Endodermal cell (in vitro differentiated cells): ENCODE results near the gene RPL12. TPM values are rescaled to one million over a fixed set of nuclear protein-coding genes. Genes with fewer than 3 reads are reported as not detected.

ENCODE experiments used
- DNase-seq: peaks from one replicate; pipeline ENCODE4 v3.0.0-alpha.2; 2017
- H3K27ac ChIP-seq: 2 replicates; pipeline ENCODE4 v1.5.1; 2013; ENCODE audit warnings: mild to moderate bottlenecking, low read depth, low read length, moderate library complexity
- H3K27me3 ChIP-seq: 2 replicates; pipeline ENCODE4 v1.6.1; 2013; ENCODE audit warnings: mild to moderate bottlenecking, low read length, moderate library complexity; ENCODE audit not compliant: insufficient read depth, control insufficient read depth, poor library complexity, severe bottlenecking
- H3K36me3 ChIP-seq: 2 replicates; pipeline ENCODE4 v1.7.0; 2013; ENCODE audit warnings: mild to moderate bottlenecking, low read length, moderate library complexity; ENCODE audit not compliant: control insufficient read depth, insufficient read depth
- H3K4me1 ChIP-seq: one replicate; pipeline ENCODE4 v1.7.0; 2013; ENCODE audit warnings: low read length; ENCODE audit not compliant: control insufficient read depth, insufficient read depth
- H3K4me3 ChIP-seq: 2 replicates; pipeline ENCODE4 v1.5.1; 2013; ENCODE audit warnings: mild to moderate bottlenecking, low read length, moderate library complexity
- H3K9ac ChIP-seq: 2 replicates; pipeline ENCODE4 v1.6.1; 2013; ENCODE audit warnings: mild to moderate bottlenecking, low read length, moderate library complexity; ENCODE audit not compliant: poor library complexity, severe bottlenecking; ENCODE audit errors: extremely low read depth
- H3K9me3 ChIP-seq: 2 replicates; pipeline ENCODE4 v1.6.1; 2013; ENCODE audit warnings: mild to moderate bottlenecking, low read length, moderate library complexity; ENCODE audit not compliant: control insufficient read depth
- H3K27ac Mint-ChIP-seq: 2 replicates; pipeline ENCODE4 v1.8.0; 2020; ENCODE audit warnings: mixed read lengths
- H3K27me3 Mint-ChIP-seq: 2 replicates; pipeline ENCODE4 v1.8.0; 2021; ENCODE audit warnings: mild to moderate bottlenecking, mixed read lengths; ENCODE audit not compliant: insufficient read depth
- H3K36me3 Mint-ChIP-seq: 2 replicates; pipeline ENCODE4 v1.8.0; 2020; ENCODE audit warnings: low read depth, mixed read lengths
- H3K4me1 Mint-ChIP-seq: 2 replicates; pipeline ENCODE4 v1.8.0; 2020; ENCODE audit warnings: mixed read lengths
- H3K4me3 Mint-ChIP-seq: 2 replicates; pipeline ENCODE4 v1.8.0; 2020; ENCODE audit warnings: mild to moderate bottlenecking, moderate library complexity, mixed read lengths
- H3K9me3 Mint-ChIP-seq: 2 replicates; pipeline ENCODE4 v1.8.0; 2020; ENCODE audit warnings: mild to moderate bottlenecking, mixed read lengths
- CTCF ChIP-seq: fragments of 200-600 bp; sonication (generic); conservative IDR thresholded peaks from 2 replicates; pipeline ENCODE4 v1.5.0; 2021; ENCODE audit warnings: antibody characterized with exemption, mild to moderate bottlenecking
- WGBS, 2 experiments: methylation state at CpG; one replicate each; pipeline versions ENCODE4 v1.1.5 to v1.1.7; 2013; ENCODE audit warnings: missing lambda C conversion rate in 2 of 2, mixed read lengths in 1 of 2; ENCODE audit not compliant: insufficient coverage in 1 of 2, insufficient read length in 1 of 2; 5-methylcytosine and 5-hydroxymethylcytosine counted together
- total RNA-seq, 2 donors: library from RNA; stranded (reverse); fragmentation: NEBNext Ultra II Directional in 1 of 2; extraction: Animal tissue kit (Norgen Biotek cat#: 25700) in 1 of 2; gene quantifications; 2 replicates in 1 of 2; 3 replicates in 1 of 2; pipeline ENCODE4 v1.2.1, GENCODE V29; 2021

The RPL12 gene
- total RNA-seq, 2 donors from 2014 or later = 1,241 to 1,436 TPM

DNA sequence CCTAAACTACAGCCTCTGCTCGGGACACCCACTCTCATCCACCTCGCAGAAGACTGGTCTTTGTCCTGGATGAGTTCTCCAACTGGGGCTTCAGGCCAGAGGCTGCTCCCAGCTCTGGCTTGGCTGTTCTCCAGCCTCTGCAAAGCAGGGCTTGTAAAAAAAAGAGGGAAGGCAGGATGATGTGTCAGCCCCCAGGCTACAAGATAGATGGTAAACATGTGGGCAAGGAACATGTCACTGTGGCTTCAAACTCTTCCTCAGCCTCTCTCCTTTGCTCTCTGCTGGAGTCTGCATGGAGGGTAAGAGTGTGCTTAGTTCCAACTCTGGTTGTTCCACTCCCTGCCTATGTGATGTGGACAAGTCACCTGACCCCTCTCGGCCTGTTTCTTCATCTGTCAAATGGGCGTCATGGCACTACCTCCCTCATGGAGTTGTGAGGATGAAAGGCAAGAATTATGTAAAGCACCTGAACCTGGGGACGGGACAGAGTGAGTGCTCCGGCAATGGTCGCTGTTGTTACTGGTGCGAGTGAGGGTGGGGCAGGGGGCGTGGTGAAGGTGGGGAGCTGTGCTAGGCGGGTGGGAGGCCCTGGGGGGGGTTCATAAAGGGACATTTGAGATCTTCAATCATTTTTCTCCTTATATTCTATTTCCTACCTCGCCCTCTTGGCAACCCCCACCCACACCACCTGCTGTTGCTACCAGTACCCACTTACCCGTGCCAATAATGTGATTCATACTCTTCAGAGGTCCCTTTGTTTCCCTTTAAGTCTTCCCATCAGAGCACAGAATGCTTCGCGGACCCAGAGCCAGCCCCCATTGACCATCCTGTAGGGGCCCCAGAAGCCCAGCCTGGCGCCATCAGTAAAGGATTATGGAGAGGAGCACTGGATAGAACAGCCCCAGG is 33.8 kb downstream of the RPL12 start:
- no peak for TF ChIP-seq CTCF
- H3K4me1 Mint-ChIP-seq = peaks cover 4% of the 10 kb centered on the region
- H3K4me1 ChIP-seq = no peaks in the 10 kb centered on the region
- H3K36me3 Mint-ChIP-seq = peaks cover 7% of the 10 kb centered on the region
- H3K36me3 ChIP-seq = no peaks in the 10 kb centered on the region
- no peaks in the 10 kb centered on the region for H3K27me3 ChIP-seq
- no peak overlapping the region for H3K27ac ChIP-seq
- no peak overlapping the region for H3K9ac ChIP-seq
- WGBS, 2 experiments = 84 to 97% methylated on average over 5 to 15 of the region's 15 CpGs
- no peaks in the 10 kb centered on the region for H3K27me3 Mint-ChIP-seq
- H3K27ac Mint-ChIP-seq = no peak overlapping the region
- no peaks in the 10 kb centered on the region for H3K9me3 ChIP-seq
- H3K9me3 Mint-ChIP-seq = no peaks in the 10 kb centered on the region
- no peak overlapping the region for H3K4me3 Mint-ChIP-seq
- no peak for DNase-seq
- no peak overlapping the region for H3K4me3 ChIP-seq

DNA sequence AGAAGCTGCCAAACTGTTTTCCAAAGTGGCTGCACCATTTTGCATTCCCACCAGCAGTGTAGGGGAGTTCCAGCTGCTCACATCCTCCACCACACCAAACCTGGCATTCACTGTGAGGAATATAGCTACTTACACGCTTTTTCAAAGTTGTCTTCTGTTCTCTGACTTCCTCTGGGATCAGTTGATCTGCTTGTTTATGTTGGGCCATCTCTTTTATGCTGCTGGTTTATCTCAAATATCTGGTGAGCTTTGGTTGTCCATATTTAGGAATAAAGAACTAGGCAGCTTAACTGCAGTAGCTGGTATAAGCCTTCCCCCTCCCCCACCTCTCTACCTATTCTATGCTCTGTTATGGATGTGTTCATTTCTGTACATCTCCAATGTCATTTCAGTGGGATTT is 35.5 kb downstream of the RPL12 start:
- Mint-ChIP-seq H3K36me3 (peaks cover 7% of the 10 kb centered on the region), H3K4me3 (no peak overlapping the region), H3K27me3 (no peaks in the 10 kb centered on the region), H3K27ac (no peak overlapping the region), H3K4me1 (peaks cover 3% of the 10 kb centered on the region), H3K9me3 (no peaks in the 10 kb centered on the region)
- Histone ChIP-seq H3K4me1 (no peaks in the 10 kb centered on the region), H3K27ac (no peak overlapping the region), H3K36me3 (no peaks in the 10 kb centered on the region), H3K9me3 (no peaks in the 10 kb centered on the region), H3K4me3 (no peak overlapping the region), H3K9ac (no peak overlapping the region), H3K27me3 (no peaks in the 10 kb centered on the region)
- no peak for DNase-seq
- TF ChIP-seq CTCF = no peak
- 96% methylated on average over 1 of the region's 1 CpG; no CpG with 5 or more reads in 1 of the 2 experiments for WGBS, 2 experiments

DNA sequence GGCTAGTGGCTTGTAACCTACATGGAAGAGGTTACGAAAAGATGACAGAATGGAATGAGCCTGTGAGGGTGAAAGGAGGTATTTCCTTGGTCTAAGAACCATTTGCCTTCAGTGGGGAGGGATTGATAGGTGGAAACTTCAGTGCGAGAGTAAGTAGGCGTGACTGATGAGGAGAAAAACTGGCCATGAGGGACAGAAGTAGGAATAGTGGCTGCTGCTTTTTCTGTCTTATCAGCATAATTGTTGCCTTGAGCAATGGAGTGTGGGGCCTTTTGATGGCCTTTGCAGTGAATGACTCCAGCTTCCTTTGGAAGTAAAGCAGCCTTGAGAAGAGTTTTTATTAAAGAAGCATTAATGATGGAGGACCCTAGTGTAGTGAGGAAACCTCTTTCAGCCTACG is 36.1 kb downstream of the RPL12 start:
- Mint-ChIP-seq H3K36me3 (peaks cover 7% of the 10 kb centered on the region), H3K27ac (no peak overlapping the region), H3K27me3 (no peaks in the 10 kb centered on the region), H3K9me3 (no peaks in the 10 kb centered on the region), H3K4me1 (peaks cover 3% of the 10 kb centered on the region), H3K4me3 (no peak overlapping the region)
- Histone ChIP-seq H3K9ac (no peak overlapping the region), H3K36me3 (no peaks in the 10 kb centered on the region), H3K9me3 (no peaks in the 10 kb centered on the region), H3K4me3 (no peak overlapping the region), H3K27me3 (no peaks in the 10 kb centered on the region), H3K27ac (no peak overlapping the region), H3K4me1 (no peaks in the 10 kb centered on the region)
- no peak for TF ChIP-seq CTCF
- WGBS, 2 experiments = 88 to 91% methylated on average over 4 of the region's 4 CpGs
- no peak for DNase-seq
